Activated CD4-positive, alpha-beta T cell treated with anti-CD3 and anti-CD28 coated beads for 24 hours (primary cell): ENCODE results near the gene IL1RAPL1.

Experiments
- DNase-seq, 2 donors: peaks; one replicate each; pipeline ENCODE4 v3.0.0-alpha.2; 2020; ENCODE audit warnings: low read depth in 2 of 2

The IL1RAPL1 gene

DNA sequence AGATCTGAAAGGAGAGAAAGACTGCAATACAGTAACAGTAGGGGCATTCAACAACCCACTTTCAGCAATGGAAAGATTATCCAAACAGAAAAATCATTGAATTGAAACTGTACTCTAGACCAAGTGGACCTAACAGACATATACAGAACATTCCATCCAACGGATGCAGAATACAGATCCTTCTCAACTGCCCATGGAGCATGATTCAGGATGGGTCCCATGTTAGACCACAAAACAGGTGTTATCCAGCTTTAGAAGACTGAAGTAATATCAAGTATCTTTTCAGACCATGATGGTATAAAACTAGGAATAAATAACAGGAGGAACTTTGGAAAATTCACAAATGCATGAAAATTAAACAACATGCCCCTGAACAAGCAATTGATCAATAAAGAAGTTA lies 1060.9 kb downstream of the IL1RAPL1 start:
- DNase-seq = no peak

DNA sequence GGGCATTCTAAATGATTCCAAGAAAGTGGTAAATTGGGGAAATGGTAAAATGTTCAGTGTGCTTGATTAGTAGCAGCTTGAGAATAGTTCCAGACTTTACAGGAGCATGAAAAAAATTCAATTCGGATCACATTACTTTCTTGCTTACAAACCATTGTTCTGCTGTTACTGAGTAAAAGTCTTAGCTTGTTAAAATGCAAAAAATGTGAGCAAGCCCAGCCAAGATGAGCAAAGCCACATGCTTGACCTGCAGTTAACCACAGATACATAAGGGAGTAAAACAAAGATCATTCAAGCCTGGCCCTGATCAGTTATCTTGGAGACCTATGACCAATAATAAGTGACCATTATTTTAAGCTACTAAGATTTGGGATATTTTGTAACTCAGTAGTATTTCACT lies 1065.2 kb downstream of the IL1RAPL1 start:
- no peak for DNase-seq

DNA sequence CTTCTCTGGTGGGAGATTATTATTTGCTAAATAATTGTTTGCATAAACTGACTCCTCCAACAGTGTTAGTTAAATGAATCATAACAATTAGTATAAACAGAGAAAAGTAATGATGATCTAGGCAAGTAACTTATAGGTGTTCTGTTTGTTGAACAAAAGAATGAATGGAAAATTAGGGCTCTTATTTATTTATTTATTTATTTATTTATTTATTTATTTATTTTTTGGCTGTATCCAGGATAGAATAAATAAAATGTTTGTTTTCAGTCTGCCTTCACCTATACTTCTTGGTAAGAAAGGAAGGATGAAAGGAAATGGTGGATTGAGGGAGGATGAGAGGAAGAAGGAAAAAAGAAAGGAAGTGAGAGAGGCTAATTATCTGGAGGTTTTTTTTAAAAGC lies 1066.5 kb downstream of the IL1RAPL1 start:
- DNase-seq = no peak

DNA sequence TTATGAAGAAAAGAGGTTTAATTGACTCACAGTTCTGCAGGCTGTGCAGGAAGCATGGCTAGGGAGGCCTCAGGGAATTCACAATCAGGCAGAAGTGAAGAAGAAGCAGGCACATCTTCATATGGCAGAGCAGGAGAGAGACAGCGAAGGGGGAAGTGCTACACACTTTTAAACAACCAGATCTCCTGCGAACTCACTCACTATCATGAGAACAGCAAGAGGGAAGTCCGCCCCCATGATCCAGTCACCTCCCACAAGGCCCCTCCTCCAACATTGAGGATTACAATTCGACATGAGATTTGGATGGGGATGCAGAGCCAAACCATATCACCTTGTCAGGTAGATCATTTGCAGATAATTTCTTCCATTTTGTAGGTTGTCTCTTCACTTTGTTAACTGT lies 1072.7 kb downstream of the IL1RAPL1 start:
- no peak for DNase-seq

- DNase-seq = no peak
These were observed 1074.0 kb downstream of the IL1RAPL1 start for GRCh38 chrX:29661290-29661689.

DNA sequence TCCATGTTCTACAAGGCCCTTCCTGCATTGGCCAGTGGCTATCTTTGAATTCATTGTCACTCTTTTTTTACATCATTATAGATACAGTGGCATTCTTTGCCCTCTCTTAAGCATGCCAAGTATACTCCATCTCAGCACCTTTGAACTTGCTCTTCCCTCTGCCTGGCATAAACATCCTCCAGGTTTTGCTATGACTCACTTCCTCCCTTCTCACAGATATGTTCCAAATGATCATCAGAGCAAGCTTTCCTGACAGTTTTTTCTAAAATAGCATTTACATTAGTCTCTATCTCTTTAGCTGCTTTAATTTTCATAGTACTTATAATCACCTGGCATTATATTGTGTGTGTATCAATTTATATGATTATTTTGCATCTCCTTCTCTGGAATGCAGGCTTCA lies 1074.9 kb downstream of the IL1RAPL1 start:
- no peak for DNase-seq

DNA sequence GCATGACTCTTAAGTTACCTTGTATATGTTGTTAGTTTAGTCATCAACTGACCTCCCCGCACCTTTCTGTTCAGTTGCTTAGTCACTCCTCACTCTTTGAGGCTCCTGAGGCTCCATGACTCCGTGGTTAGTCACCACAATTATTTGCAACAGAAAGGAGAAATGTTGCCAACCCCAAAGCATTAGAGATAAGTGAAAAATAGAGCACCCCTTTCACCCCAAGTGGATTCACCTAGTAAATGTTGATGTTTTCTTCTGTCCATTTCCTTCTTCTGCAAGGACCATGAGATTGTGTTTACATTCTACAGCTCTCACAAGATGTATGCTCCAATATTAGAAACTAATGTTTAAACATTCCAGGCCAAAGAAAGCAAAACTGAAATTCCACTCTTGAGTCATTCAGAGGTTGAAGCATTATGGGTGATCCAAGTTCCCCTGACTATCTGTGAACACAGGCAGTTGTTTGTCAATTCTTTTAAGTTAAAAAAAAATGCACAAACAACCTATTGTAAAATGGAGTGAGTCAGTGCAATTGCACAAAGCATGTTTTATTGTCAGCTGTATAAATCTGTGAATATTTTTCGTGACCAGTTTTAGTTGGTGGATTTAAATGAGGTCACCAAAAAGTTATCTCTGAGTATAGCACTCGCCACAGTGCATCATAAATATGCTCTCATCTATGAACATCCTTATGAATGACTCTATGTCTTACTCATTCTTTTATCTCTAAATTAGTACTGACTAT lies 1075.7 kb downstream of the IL1RAPL1 start:
- DNase-seq = no peak

DNA sequence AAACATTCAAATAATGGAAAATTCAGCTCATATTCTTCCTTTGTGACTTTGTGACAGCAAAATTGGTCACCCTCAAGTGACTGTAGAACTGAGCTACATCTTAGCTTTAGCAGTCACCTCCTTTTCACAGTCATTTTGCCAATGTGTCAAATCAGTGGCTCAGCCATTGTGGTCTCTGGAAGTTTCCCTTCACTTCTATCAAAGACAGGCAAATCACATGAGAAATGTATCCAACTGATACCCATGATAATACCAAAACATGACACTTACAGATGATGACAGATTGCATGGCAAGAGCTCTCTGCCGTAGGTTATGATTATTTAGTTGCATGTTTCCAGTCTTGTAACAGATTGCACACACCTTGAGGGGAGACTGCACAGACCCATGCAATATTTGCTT lies 1078.3 kb downstream of the IL1RAPL1 start:
- no peak for DNase-seq

- DNase-seq = no peak
These were observed 1079.1 kb downstream of the IL1RAPL1 start for GRCh38 chrX:29666366-29666765.

DNA sequence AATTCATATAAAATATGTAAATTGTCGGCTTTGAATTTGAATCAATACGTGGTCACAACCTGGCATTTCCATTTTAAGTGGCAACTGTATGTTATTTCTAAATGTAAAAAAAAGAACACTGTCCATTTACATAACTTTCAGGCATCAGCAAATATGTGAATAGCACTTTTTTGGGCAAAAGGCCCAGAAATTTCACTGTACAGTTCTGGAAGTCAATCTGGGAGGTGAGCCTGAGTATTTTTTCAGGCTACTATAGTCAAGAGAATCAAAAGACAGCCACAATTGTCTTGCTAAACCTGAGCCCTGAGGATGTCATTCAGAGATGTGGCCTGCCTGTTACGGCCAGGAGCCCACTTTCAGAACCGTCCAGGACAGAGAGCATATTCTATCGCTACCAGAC lies 1084.2 kb downstream of the IL1RAPL1 start:
- DNase-seq = no peak

GRCh38 chrX:29687687-29688086 lies 1100.4 kb downstream of the IL1RAPL1 start:
- no peak for DNase-seq

- DNase-seq = no peak
These were observed 1102.8 kb downstream of the IL1RAPL1 start for GRCh38 chrX:29690061-29690460.

GRCh38 chrX:29691044-29691443 lies 1103.8 kb downstream of the IL1RAPL1 start:
- DNase-seq = no peak

DNA sequence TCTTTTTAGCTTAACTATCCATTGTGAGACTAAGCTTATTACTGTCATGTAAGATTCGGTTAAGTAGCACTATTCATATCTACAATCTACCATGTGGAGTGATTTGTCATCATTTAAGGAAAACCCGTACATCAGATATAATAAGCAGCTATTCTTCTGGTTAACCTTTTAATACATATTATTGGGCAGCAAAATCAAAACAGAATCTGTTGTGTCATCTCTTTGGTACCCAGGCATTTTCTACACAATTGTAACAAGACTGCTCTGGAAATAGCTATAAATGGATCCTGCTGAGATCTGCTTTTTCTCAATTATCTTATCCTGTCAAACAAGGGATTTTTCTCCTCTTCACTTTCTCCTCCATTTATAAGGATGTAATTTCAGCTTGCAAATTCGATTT lies 1106.7 kb downstream of the IL1RAPL1 start:
- no peak for DNase-seq

DNA sequence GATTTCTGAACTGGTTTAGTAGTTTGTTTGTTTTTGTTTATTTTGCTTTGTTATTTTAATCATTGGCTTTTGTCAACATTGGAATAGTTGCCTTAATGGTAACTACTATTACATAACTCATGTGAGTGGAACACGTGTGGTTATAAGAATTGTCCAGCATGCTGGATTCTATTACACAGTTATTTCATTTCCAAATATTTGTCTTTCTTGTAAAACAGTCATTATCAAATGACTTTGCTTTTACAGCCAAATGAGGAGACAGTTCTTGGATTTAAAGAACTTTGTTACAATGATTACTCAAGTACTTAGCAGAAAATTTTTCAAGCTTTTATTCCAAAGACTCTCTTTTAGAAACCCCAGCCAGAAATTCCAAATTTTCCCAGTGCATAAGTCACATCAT lies 1112.0 kb downstream of the IL1RAPL1 start:
- DNase-seq = no peak

DNA sequence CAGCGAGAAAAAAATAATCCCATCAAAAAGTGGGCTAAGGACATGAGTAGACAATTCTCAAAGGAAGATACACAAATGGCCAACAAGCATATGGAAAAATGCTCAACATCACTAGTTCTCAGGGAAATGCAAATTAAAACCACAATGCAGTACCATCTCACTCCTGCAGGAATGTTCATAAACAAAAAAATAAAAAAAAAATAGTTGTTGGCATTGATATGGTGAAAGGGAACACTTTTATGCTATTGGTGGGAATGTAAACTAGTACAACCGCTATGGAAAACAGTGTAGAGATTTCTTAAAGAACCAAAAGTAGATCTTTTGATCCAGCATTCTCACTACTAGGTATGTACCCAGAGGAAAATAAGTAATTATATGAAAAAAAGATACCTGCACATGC lies 1119.8 kb downstream of the IL1RAPL1 start:
- DNase-seq = no peak

DNA sequence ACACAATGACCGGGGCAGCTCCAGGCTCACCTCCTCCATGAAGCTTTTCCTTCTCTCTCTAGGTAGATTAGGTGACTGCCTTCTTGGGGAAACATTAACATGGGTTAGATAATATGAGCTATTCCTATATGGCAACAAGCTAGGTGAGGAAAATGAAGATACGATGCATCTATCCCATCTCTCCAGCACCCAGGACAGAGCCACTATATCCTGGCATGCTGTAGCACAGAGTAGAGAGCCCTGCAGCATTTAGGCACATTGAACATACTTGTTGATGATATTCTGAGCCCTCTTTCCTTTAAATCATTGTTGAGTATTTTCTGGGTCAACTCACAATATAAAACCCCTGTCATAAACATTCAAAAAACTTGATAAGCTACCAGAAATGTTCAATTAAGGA lies 1133.9 kb downstream of the IL1RAPL1 start:
- DNase-seq = no peak

- no peak for DNase-seq
These were observed 1137.1 kb downstream of the IL1RAPL1 start for GRCh38 chrX:29724316-29724715.

- no peak for DNase-seq
These were observed 1139.6 kb downstream of the IL1RAPL1 start for GRCh38 chrX:29726811-29727210.

GRCh38 chrX:29728639-29729038 lies 1141.4 kb downstream of the IL1RAPL1 start:
- no peak for DNase-seq

GRCh38 chrX:29744966-29745365 lies 1157.7 kb downstream of the IL1RAPL1 start:
- no peak for DNase-seq

GRCh38 chrX:29746326-29746725 lies 1159.1 kb downstream of the IL1RAPL1 start:
- no peak for DNase-seq

- no peak for DNase-seq
These were observed 1174.8 kb downstream of the IL1RAPL1 start for GRCh38 chrX:29762006-29762405.

- DNase-seq = no peak
These were observed 1188.6 kb downstream of the IL1RAPL1 start for GRCh38 chrX:29775890-29776289.
